ENCODE measurements around the gene IFNAR2.
"Not testable (repeated sequence)": the region's sequence is repeated elsewhere in the genome, so short reads cannot be mapped to it uniquely, and the experiment has no call there.

The IFNAR2 gene

GRCh38 chr21:33237486-33237885 is 7.7 kb downstream of the IFNAR2 start:
- no peak for TF ChIP-seq CTCF (IDR thresholded peaks at IDR 0.05; ENCODE audit: unreplicated experiment in 3 of 3)
- H3K27me3 Mint-ChIP-seq (ENCODE audit: low read depth): no peaks in the 10 kb centered on the region
- peaks cover 2% of the 10 kb centered on the region for H3K9me3 Mint-ChIP-seq
- H3K4me1 Mint-ChIP-seq: peaks cover 9% of the 10 kb centered on the region
- H3K4me3 Mint-ChIP-seq: no peak overlapping the region
- H3K36me3 Mint-ChIP-seq (ENCODE audit: low read depth): peaks cover 26% of the 10 kb centered on the region
- no peak overlapping the region for H3K27ac Mint-ChIP-seq

GRCh38 chr21:33238146-33238545 is 8.4 kb downstream of the IFNAR2 start:
- Mint-ChIP-seq H3K36me3 (ENCODE audit: low read depth) (peaks cover 26% of the 10 kb centered on the region), H3K9me3 (peaks cover 2% of the 10 kb centered on the region), H3K27ac (no peak overlapping the region), H3K4me1 (peaks cover 9% of the 10 kb centered on the region), H3K27me3 (ENCODE audit: low read depth) (no peaks in the 10 kb centered on the region), H3K4me3 (no peak overlapping the region)
- no peak for TF ChIP-seq CTCF (IDR thresholded peaks at IDR 0.05; ENCODE audit: unreplicated experiment in 3 of 3)

GRCh38 chr21:33238565-33239255 is 9.0 kb downstream of the IFNAR2 start:
- peaks cover 9% of the 10 kb centered on the region for H3K4me1 Mint-ChIP-seq
- peaks cover 32% of the 10 kb centered on the region for H3K36me3 Mint-ChIP-seq (ENCODE audit: low read depth)
- H3K4me3 Mint-ChIP-seq: no peak overlapping the region
- TF ChIP-seq CTCF (IDR thresholded peaks at IDR 0.05; ENCODE audit: unreplicated experiment in 3 of 3): no peak
- no peak overlapping the region for H3K27ac Mint-ChIP-seq
- no peaks in the 10 kb centered on the region for H3K27me3 Mint-ChIP-seq (ENCODE audit: low read depth)
- H3K9me3 Mint-ChIP-seq: peaks cover 2% of the 10 kb centered on the region

GRCh38 chr21:33239559-33240127 is 9.9 kb downstream of the IFNAR2 start:
- H3K36me3 Mint-ChIP-seq (ENCODE audit: low read depth): peaks cover 36% of the 10 kb centered on the region
- H3K4me1 Mint-ChIP-seq; H3K4me3 Mint-ChIP-seq; H3K27ac Mint-ChIP-seq; H3K27me3 Mint-ChIP-seq (ENCODE audit: low read depth); H3K9me3 Mint-ChIP-seq: not testable (repeated sequence)

GRCh38 chr21:33240404-33240803 is 10.7 kb downstream of the IFNAR2 start:
- peaks cover 2% of the 10 kb centered on the region for H3K9me3 Mint-ChIP-seq

GRCh38 chr21:33241846-33242245 is 12.1 kb downstream of the IFNAR2 start:
- Mint-ChIP-seq H3K4me3 (no peak overlapping the region), H3K27ac (no peak overlapping the region), H3K36me3 (ENCODE audit: low read depth) (peaks cover 50% of the 10 kb centered on the region), H3K9me3 (peaks cover 2% of the 10 kb centered on the region), H3K4me1 (peaks cover 2% of the 10 kb centered on the region), H3K27me3 (ENCODE audit: low read depth) (no peaks in the 10 kb centered on the region)
- TF ChIP-seq CTCF (IDR thresholded peaks at IDR 0.05; ENCODE audit: unreplicated experiment in 3 of 3): no peak

More at GRCh38 chr21:33240404-33240803, 10.7 kb downstream of the IFNAR2 start:
- H3K36me3 Mint-ChIP-seq (ENCODE audit: low read depth): peaks cover 41% of the 10 kb centered on the region
- no peaks in the 10 kb centered on the region for H3K27me3 Mint-ChIP-seq (ENCODE audit: low read depth)
- H3K4me1 Mint-ChIP-seq: peaks cover 9% of the 10 kb centered on the region
- no peak overlapping the region for H3K27ac Mint-ChIP-seq
- TF ChIP-seq CTCF (IDR thresholded peaks at IDR 0.05; ENCODE audit: unreplicated experiment in 3 of 3): no peak
- H3K4me3 Mint-ChIP-seq: no peak overlapping the region

GRCh38 chr21:33242846-33243245 is 13.1 kb downstream of the IFNAR2 start:
- H3K9me3 Mint-ChIP-seq; H3K27ac Mint-ChIP-seq; H3K4me3 Mint-ChIP-seq; H3K4me1 Mint-ChIP-seq; H3K27me3 Mint-ChIP-seq (ENCODE audit: low read depth): not testable (repeated sequence)
- peaks cover 50% of the 10 kb centered on the region for H3K36me3 Mint-ChIP-seq (ENCODE audit: low read depth)

Measured in nephron (organoid).